Parathyroid adenoma (tissue), 2 donors: ENCODE data around the gene MLLT3.

Source experiments
- H2AFZ ChIP-seq: fragments of 300-600 bp; sonication (generic); one replicate; pipeline ENCODE4 v1.7.0; 2017; ENCODE audit warnings: antibody characterized with exemption, mild to moderate bottlenecking
- H3K27ac ChIP-seq: fragments of 300-600 bp; sonication (generic); one replicate; pipeline ENCODE4 v1.7.0; 2017
- H3K27me3 ChIP-seq: fragments of 300-600 bp; sonication (generic); one replicate; pipeline ENCODE4 v1.7.0; 2017; ENCODE audit warnings: low read length; ENCODE audit not compliant: control insufficient read depth, insufficient read depth
- H3K36me3 ChIP-seq: fragments of 300-600 bp; sonication (generic); one replicate; pipeline ENCODE4 v1.7.0; 2017; ENCODE audit warnings: low read length; ENCODE audit not compliant: control insufficient read depth, insufficient read depth
- H3K4me1 ChIP-seq: fragments of 300-600 bp; sonication (generic); one replicate; pipeline ENCODE4 v1.7.0; 2017; ENCODE audit warnings: control low read depth
- H3K4me2 ChIP-seq: fragments of 300-600 bp; sonication (generic); one replicate; pipeline ENCODE4 v1.7.0; 2017; ENCODE audit warnings: low read length
- H3K4me3 ChIP-seq: fragments of 300-600 bp; sonication (generic); one replicate; pipeline ENCODE4 v1.7.0; 2017; ENCODE audit warnings: low read depth, low read length
- H3K79me2 ChIP-seq: fragments of 300-600 bp; sonication (generic); one replicate; pipeline ENCODE4 v1.7.0; 2017; ENCODE audit warnings: control low read depth
- H3K9ac ChIP-seq: fragments of 300-600 bp; sonication (generic); one replicate; pipeline ENCODE4 v1.7.0; 2017; ENCODE audit warnings: mild to moderate bottlenecking
- H3K9me3 ChIP-seq: fragments of 300-600 bp; sonication (generic); one replicate; pipeline ENCODE4 v1.7.0; 2017; ENCODE audit warnings: low read length; ENCODE audit not compliant: control insufficient read depth
- CTCF ChIP-seq: fragments of 300-600 bp; sonication (generic); IDR thresholded peaks from one replicate; pipeline ENCODE4 v1.7.0; 2017; ENCODE audit warnings: antibody characterized with exemption, mild to moderate bottlenecking
- donor health status: primary hyperparathyroidism.

The MLLT3 gene

DNA sequence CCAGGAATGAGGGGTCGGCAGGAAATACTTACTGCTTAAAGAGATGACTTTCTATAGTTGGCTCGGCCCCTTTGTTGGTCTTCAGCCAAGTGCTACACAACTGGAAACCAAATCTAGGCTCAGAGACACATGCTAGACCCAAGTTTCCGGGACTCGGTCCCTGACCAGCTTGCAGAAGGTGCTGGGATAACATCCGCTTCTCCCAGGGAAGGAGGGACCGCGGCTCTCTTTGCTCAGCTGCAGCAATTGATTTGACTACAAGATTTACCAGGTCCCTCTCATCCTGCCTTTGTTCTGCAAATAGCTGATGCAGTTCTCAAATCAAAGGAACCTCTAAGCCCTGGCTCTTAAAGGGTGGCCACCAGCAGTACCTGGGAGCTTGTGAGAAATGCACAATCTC lies 314.7 kb downstream of the MLLT3 start:
- no peak overlapping the region for H3K4me2 ChIP-seq

GRCh38 chr9:20305452-20305851 lies 316.8 kb downstream of the MLLT3 start:
- Histone ChIP-seq H3K27me3 (no peaks in the 10 kb centered on the region), H3K9ac (no peak overlapping the region), H3K9me3 (no peaks in the 10 kb centered on the region), H3K36me3 (no peaks in the 10 kb centered on the region), H3K4me3 (no peak overlapping the region), H2AFZ (no peak overlapping the region), H3K4me1 (no peaks in the 10 kb centered on the region), H3K4me2 (no peak overlapping the region), H3K27ac (no peak overlapping the region), H3K79me2 (no peaks in the 10 kb centered on the region)
- no peak for TF ChIP-seq CTCF

More for the DNA sequence above, 314.7 kb downstream of the MLLT3 start:
- Histone ChIP-seq H3K9ac (no peak overlapping the region), H2AFZ (no peak overlapping the region), H3K4me1 (no peaks in the 10 kb centered on the region), H3K27ac (no peak overlapping the region), H3K9me3 (no peaks in the 10 kb centered on the region), H3K27me3 (no peaks in the 10 kb centered on the region), H3K79me2 (no peaks in the 10 kb centered on the region), H3K4me3 (no peak overlapping the region), H3K36me3 (no peaks in the 10 kb centered on the region)
- no peak for TF ChIP-seq CTCF

- Histone ChIP-seq H3K4me2 (no peak overlapping the region), H2AFZ (no peak overlapping the region), H3K4me1 (no peaks in the 10 kb centered on the region), H3K27me3 (no peaks in the 10 kb centered on the region), H3K4me3 (no peak overlapping the region), H3K36me3 (no peaks in the 10 kb centered on the region), H3K9ac (no peak overlapping the region), H3K9me3 (no peaks in the 10 kb centered on the region), H3K27ac (no peak overlapping the region), H3K79me2 (no peaks in the 10 kb centered on the region)
- TF ChIP-seq CTCF = no peak
Observed at GRCh38 chr9:20303996-20304395, 318.3 kb downstream of the MLLT3 start.

- Histone ChIP-seq H3K36me3 (no peaks in the 10 kb centered on the region), H2AFZ (no peak overlapping the region), H3K9me3 (no peaks in the 10 kb centered on the region), H3K4me2 (no peak overlapping the region), H3K79me2 (no peaks in the 10 kb centered on the region), H3K27ac (no peak overlapping the region), H3K4me1 (no peaks in the 10 kb centered on the region), H3K27me3 (no peaks in the 10 kb centered on the region), H3K9ac (no peak overlapping the region), H3K4me3 (no peak overlapping the region)
- no peak for TF ChIP-seq CTCF
Observed at GRCh38 chr9:20303066-20303465, 319.2 kb downstream of the MLLT3 start.

DNA sequence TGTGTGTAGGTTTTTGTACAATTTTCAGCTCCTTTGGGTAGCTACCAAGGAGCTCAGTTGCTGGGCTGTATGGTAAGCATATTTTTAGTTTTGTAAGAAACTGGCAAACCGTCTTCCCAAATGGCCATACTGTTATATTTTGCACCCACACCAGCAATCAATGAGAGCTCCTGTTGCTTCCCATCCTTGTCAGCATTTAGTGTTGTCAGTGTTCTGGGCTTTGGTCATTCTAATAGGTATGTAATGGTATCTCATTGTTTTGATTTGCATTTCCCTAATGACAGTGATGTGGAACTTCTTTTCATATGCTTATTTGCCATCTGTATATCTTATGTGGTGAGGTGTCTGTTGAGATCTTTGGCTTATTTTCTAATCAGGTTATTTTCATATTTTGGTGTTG lies 320.1 kb downstream of the MLLT3 start:
- Histone ChIP-seq H3K4me3 (no peak overlapping the region), H3K4me2 (no peak overlapping the region), H3K9ac (no peak overlapping the region), H3K27ac (no peak overlapping the region), H2AFZ (no peak overlapping the region), H3K4me1 (no peaks in the 10 kb centered on the region), H3K36me3 (no peaks in the 10 kb centered on the region), H3K79me2 (no peaks in the 10 kb centered on the region), H3K27me3 (no peaks in the 10 kb centered on the region), H3K9me3 (no peaks in the 10 kb centered on the region)
- TF ChIP-seq CTCF = no peak
